Cerebellar cortex (tissue), 1 donor: ENCODE data around the gene SOX9.
"Not testable (repeated sequence)": the region's sequence is repeated elsewhere in the genome, so short reads cannot be mapped to it uniquely, and the experiment has no call there.

Experiments
- DNase-seq: peaks from one replicate; pipeline ENCODE4 v3.0.0-alpha.2; 2015; ENCODE audit warnings: low spot score

Gene SOX9

GRCh38 chr17:72111336-72111923, 9.4 kb upstream of the SOX9 start:
- DNase-seq = no peak

GRCh38 chr17:72111926-72112325, 8.9 kb upstream of the SOX9 start:
- DNase-seq = not testable (repeated sequence)

DNA sequence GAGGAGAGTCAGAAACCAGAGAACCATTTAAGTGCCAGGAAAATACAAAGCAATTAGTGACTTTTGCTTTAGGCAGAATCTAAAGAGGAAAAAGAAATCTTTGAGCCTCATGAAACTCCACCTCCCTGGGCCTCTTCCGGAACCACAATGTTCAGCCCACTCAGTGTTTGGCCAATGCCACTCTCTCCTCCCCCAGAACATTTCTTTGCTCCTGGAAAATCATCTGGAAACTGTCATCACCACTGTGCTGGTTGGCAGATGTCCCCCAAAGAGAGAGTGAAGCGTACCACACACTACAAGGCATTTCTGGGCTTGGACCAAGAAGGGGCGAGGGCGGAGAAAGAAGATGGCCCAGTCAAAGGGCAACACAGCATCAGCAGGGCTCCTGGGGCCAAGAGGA, 7.1 kb upstream of the SOX9 start:
- DNase-seq = no peak

- no peak for DNase-seq
Measured at GRCh38 chr17:72115781-72116525, 4.9 kb upstream of the SOX9 start.

GRCh38 chr17:72116661-72117521, 3.9 kb upstream of the SOX9 start:
- no peak for DNase-seq

DNA sequence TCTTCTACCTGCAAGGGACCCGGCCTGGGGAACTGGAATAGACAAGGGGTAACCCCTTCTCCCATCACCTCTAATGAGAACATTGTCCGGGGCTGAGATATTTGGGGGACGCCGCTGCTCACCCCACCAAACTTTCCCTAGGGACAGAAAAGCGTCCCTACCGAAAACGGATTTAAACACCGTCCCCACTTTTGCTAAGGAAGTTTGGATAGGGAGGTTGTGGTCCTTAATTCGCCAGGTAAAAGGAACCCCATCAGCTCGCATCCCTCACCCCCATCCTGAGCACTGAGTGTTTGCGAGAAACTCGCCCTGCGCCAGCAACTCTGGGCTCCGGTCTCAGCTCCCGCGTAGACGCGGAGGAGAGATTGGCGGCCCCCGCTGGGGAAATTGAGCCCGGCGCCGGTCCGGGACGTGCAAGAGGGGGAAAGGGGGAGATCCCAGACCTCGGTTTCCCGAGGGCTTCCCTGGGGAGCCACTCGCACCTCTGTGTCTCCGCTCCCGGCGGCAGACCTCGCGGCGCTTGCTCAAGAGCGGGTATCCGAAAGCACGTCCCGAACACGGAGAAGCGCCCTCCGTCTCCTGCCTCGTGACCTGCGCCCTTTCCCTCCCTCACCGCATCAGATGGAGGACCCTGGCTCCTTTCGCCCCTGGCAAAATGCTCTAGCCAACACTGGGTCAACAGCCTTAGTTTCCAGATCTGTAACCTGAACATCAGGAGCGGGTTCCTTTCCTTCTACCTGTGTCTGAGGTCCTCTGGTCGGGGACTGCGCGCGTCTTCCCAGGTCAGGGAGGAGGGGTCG, 3.1 kb upstream of the SOX9 start:
- no peak for DNase-seq

DNA sequence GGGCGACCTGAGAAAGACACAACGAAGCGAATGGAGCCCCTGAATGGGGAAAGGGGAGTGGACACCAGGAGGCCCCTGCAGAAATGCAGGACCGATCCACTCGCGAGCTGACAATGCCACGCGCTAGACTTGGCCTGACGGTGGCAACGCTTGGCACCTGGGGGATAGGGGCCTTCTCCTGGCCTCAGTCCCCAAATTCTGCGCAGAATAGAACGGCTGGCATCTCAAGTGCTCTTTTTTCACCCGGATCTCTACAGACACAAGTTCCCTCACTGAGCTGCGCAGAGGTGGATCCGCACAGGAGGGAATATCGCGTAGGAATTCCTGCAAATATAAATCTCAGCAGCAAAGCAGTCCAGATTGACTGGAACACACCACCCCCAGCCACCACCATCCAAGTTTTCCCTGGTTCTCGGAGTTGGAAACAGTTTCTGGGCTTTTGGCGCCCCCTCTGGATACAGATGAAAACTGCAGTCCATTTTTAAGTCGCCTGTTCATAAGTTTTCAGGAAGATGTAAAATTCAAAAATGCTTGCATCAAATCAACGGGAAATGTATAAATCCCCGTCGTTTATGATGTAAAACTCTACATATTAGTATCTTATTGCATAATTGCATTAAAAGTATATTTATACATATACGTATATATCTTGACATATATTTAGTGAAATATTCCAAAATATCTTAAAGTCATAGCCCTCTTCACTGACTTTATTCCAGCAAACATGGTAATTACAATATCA, 2.3 kb upstream of the SOX9 start:
- DNase-seq = peak; percentile 66

DNA sequence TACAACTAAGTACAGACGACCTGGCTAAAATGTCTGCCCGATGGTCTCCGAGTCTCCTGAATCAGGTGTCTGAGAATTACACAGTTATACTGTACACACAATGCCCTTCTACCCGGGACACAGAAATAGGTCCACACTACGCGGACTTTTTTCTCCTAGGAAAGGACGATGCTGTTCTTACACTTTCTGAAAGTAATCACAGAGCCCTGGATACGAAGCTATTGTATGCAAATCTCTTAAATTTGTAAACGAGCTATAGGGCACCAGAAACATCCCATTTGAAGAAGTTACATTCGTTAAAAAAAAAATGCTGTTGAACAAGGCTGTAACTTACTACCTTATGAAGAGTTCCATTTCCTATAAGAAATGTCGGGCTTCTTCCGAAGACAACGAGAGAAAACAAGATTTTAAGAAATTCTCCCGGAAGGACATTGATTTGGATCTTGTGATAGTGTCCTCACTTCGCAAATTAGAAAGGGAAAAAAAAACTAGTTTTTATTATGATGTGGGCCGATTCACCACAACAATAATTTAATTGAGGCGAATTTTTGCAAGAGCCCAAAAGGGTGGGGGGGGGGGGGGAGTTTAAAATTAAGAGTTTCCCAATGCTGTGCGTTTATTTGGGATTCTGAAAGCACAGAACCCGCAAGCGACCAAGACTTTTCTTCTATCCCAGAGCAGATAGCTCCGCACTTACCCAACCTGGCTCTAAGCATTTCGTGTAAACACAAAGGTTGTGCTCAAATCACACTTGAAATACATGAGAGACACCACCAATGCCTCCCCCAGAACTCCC, 1.5 kb upstream of the SOX9 start:
- no peak for DNase-seq

- DNase-seq = peak; percentile 10
Measured at GRCh38 chr17:72119873-72120641, 763 bp upstream of the SOX9 start.

DNA sequence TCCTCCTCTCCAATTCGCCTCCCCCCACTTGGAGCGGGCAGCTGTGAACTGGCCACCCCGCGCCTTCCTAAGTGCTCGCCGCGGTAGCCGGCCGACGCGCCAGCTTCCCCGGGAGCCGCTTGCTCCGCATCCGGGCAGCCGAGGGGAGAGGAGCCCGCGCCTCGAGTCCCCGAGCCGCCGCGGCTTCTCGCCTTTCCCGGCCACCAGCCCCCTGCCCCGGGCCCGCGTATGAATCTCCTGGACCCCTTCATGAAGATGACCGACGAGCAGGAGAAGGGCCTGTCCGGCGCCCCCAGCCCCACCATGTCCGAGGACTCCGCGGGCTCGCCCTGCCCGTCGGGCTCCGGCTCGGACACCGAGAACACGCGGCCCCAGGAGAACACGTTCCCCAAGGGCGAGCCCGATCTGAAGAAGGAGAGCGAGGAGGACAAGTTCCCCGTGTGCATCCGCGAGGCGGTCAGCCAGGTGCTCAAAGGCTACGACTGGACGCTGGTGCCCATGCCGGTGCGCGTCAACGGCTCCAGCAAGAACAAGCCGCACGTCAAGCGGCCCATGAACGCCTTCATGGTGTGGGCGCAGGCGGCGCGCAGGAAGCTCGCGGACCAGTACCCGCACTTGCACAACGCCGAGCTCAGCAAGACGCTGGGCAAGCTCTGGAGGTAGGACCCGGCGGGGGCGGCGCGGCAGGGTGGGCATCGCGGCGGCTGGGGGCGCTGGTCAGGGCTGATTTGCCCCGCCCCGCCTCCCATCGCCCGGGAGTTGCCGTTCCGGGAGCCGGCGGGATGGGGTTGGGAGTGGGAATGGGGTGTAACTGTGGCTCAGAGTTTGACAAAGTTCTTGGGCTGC, 567 bp downstream of the SOX9 start:
- no peak for DNase-seq

- DNase-seq = no peak
Measured at GRCh38 chr17:72122010-72122764, 1.4 kb downstream of the SOX9 start.

DNA sequence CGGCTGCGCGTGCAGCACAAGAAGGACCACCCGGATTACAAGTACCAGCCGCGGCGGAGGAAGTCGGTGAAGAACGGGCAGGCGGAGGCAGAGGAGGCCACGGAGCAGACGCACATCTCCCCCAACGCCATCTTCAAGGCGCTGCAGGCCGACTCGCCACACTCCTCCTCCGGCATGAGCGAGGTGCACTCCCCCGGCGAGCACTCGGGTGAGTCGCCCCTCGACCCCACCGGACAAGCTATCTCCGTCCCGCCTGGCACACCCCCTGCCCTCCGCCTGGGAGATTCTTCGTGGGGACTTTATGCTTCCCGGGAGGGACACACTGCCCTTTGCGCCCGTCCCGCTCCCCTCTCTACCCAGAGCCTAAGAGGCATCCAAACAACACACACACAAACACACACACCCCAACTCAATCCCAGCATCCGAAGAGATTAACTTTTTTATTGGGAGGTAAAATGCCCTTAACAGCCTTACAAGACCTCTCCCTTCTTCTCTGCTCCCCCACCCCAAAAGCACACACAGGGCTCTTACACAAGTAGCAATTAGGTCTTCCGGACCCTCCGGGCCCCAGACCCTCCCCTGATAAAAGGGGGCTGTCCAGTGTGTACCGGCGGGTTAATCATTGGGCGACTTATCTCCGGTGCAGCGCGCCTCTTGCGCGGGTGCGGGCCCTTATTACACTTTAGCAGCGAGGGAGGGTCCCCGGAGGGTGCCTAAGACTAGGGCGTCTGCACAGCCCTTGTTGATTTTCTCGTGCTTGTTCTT, 2.1 kb downstream of the SOX9 start:
- DNase-seq = no peak

- no peak for DNase-seq
Measured at GRCh38 chr17:72123530-72124437, 3.0 kb downstream of the SOX9 start.

DNA sequence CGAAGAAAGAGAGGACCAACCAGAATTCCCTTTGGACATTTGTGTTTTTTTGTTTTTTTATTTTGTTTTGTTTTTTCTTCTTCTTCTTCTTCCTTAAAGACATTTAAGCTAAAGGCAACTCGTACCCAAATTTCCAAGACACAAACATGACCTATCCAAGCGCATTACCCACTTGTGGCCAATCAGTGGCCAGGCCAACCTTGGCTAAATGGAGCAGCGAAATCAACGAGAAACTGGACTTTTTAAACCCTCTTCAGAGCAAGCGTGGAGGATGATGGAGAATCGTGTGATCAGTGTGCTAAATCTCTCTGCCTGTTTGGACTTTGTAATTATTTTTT, 3.6 kb downstream of the SOX9 start:
- DNase-seq = no peak

- no peak for DNase-seq
Measured at GRCh38 chr17:72125226-72125651, 4.4 kb downstream of the SOX9 start.

GRCh38 chr17:72125742-72126141, 4.9 kb downstream of the SOX9 start:
- no peak for DNase-seq
